ENCODE data around the gene CFAP251. TPM values are rescaled to one million over a fixed set of nuclear protein-coding genes. Genes with fewer than 3 reads are reported as not detected.

Gene CFAP251
- total and polyA plus RNA-seq, 2 of the 8 experiments (the other 6 are each of a cell fraction or from before 2014, with no cell fraction given), result 1.8 to 2.9 TPM

GRCh38 chr12:121964813-121965643 is 46.6 kb downstream of the CFAP251 start (continued):
- TF ChIP-seq SAP30 (IDR thresholded peaks at IDR 0.05; ENCODE audit: insufficient read depth, insufficient replicate concordance, low read length) (no peak), RNF2 (IDR thresholded peaks at IDR 0.05; ENCODE audit: borderline replicate concordance, low read depth, low read length, missing control alignments, poor library complexity, severe bottlenecking) (no peak), FOSL1 (IDR thresholded peaks at IDR 0.05; ENCODE audit: insufficient read depth, low read depth, low read length) (no peak), ASH2L (IDR thresholded peaks at IDR 0.05; ENCODE audit: low read length) (no peak)

All from H1 (cell line).